Hepatocyte (in vitro differentiated cells): ENCODE results near the gene HS1BP3. TPM values are rescaled to one million over a fixed set of nuclear protein-coding genes. Genes with fewer than 3 reads are reported as not detected.

Source experiments
- DNase-seq: peaks from one replicate; pipeline ENCODE4 v3.0.0-alpha.2; 2016; ENCODE audit warnings: low spot score
- H2AFZ ChIP-seq: fragments of 200-600 bp; sonication (generic); 2 replicates; pipeline ENCODE4 v1.6.0; 2016; ENCODE audit warnings: antibody characterized with exemption, mild to moderate bottlenecking
- H3K27ac ChIP-seq: fragments of 200-600 bp; sonication (generic); 2 replicates; pipeline ENCODE4 v1.5.1; 2016; ENCODE audit warnings: mild to moderate bottlenecking
- H3K27me3 ChIP-seq: fragments of 200-600 bp; sonication (generic); 2 replicates; pipeline ENCODE4 v1.6.1; 2016
- H3K36me3 ChIP-seq: fragments of 200-600 bp; sonication (generic); replicated peaks from 2 replicates; pipeline ENCODE4 v1.5.1; 2016; ENCODE audit warnings: low read depth; ENCODE audit not compliant: insufficient read depth
- H3K4me1 ChIP-seq: fragments of 200-600 bp; sonication (generic); 2 replicates; pipeline ENCODE4 v1.5.1; 2016; ENCODE audit warnings: mild to moderate bottlenecking, moderate library complexity; ENCODE audit not compliant: insufficient read depth
- H3K4me2 ChIP-seq: fragments of 200-600 bp; sonication (generic); 2 replicates; pipeline ENCODE4 v1.6.0; 2016
- H3K4me3 ChIP-seq: fragments of 200-600 bp; sonication (generic); 2 replicates; pipeline ENCODE4 v1.5.1; 2016; ENCODE audit warnings: mild to moderate bottlenecking
- H3K79me2 ChIP-seq: fragments of 200-600 bp; sonication (generic); 2 replicates; pipeline ENCODE4 v1.6.0; 2017; ENCODE audit warnings: mild to moderate bottlenecking
- H3K9me2 ChIP-seq: fragments of 200-600 bp; sonication (generic); replicated peaks from 2 replicates; pipeline ENCODE4 v1.6.0; 2017; ENCODE audit warnings: mild to moderate bottlenecking; ENCODE audit not compliant: insufficient read depth
- H3K9me3 ChIP-seq: fragments of 200-600 bp; sonication (generic); 2 replicates; pipeline ENCODE4 v1.5.1; 2016; ENCODE audit warnings: low read depth, mild to moderate bottlenecking
- H4K20me1 ChIP-seq: fragments of 200-600 bp; sonication (generic); 2 replicates; pipeline ENCODE4 v1.6.0; 2016; ENCODE audit warnings: mild to moderate bottlenecking; ENCODE audit not compliant: insufficient read depth, poor library complexity, severe bottlenecking
- CTCF ChIP-seq: fragments of 200-600 bp; sonication (generic); IDR thresholded peaks from 2 replicates; pipeline ENCODE4 v1.5.1; 2016; ENCODE audit warnings: antibody characterized with exemption, mild to moderate bottlenecking; ENCODE audit not compliant: poor library complexity
- EZH2 ChIP-seq: fragments of 200-600 bp; sonication (generic); IDR thresholded peaks from 2 replicates; pipeline ENCODE4 v1.6.1; 2016; ENCODE audit warnings: antibody characterized with exemption, mild to moderate bottlenecking, borderline replicate concordance
- EZH2phosphoT487 ChIP-seq: fragments of 200-600 bp; sonication (generic); IDR thresholded peaks from one replicate; pipeline ENCODE4 v1.6.1; 2018; ENCODE audit warnings: antibody characterized with exemption, mild to moderate bottlenecking, low read depth, moderate library complexity; ENCODE audit not compliant: unreplicated experiment, severe bottlenecking
- WGBS: methylation state at CpG from one replicate; pipeline ENCODE4 v1.1.6; 2016; ENCODE audit warnings: low lambda C conversion rate; ENCODE audit errors: missing lambda C conversion rate; 5-methylcytosine and 5-hydroxymethylcytosine counted together
- polyA plus RNA-seq: library from polyadenylated mRNA; unstranded; fragments of >200 nt; fragmentation: Nextera tagmentation; extraction: Ambion mirVana; gene quantifications from 2 replicates; pipeline ENCODE4 v1.2.1, GENCODE V29; 2016
- total RNA-seq: library from RNA; depleted of rRNA; stranded (reverse); fragments of >200 nt; gene quantifications from 2 replicates; pipeline ENCODE4 v1.2.3, GENCODE V29; 2014

The HS1BP3 gene
- total and polyA plus RNA-seq, 2 experiments from 2014 or later = 26.8 to 29.6 TPM

- 37% methylated on average over 17 of the region's 17 CpGs for WGBS
- Histone ChIP-seq H3K9me2 (no peaks in the 10 kb centered on the region), H3K4me1 (peaks cover 10% of the 10 kb centered on the region), H3K9me3 (no peaks in the 10 kb centered on the region), H3K4me2 (no peak overlapping the region), H3K36me3 (no peaks in the 10 kb centered on the region), H3K4me3 (no peak overlapping the region), H2AFZ (no peak overlapping the region), H3K79me2 (no peaks in the 10 kb centered on the region), H3K27ac (no peak overlapping the region), H3K27me3 (peaks cover 89% of the 10 kb centered on the region), H4K20me1 (no peaks in the 10 kb centered on the region)
- no peak for DNase-seq
- TF ChIP-seq EZH2phosphoT487 (no peak), EZH2 (no peak), CTCF (no peak)
These were observed 13.7 kb upstream of the HS1BP3 start for GRCh38 chr2:20664431-20665242.

- peaks cover 8% of the 10 kb centered on the region for H3K4me1 ChIP-seq
- H3K9me2 ChIP-seq = no peaks in the 10 kb centered on the region
- 58% methylated on average over 2 of the region's 2 CpGs for WGBS
- no peaks in the 10 kb centered on the region for H3K36me3 ChIP-seq
- H3K4me2 ChIP-seq = no peak overlapping the region
- H3K9me3 ChIP-seq = no peaks in the 10 kb centered on the region
- DNase-seq = no peak
- no peak overlapping the region for H2AFZ ChIP-seq
- H4K20me1 ChIP-seq = no peaks in the 10 kb centered on the region
- no peak overlapping the region for H3K27ac ChIP-seq
- no peaks in the 10 kb centered on the region for H3K79me2 ChIP-seq
- no peak overlapping the region for H3K4me3 ChIP-seq
- no peak for TF ChIP-seq CTCF
- no peak for TF ChIP-seq EZH2
- TF ChIP-seq EZH2phosphoT487 = no peak
- peaks cover 88% of the 10 kb centered on the region for H3K27me3 ChIP-seq
These were observed 13.1 kb upstream of the HS1BP3 start for GRCh38 chr2:20664071-20664390.

- no peak overlapping the region for H3K4me2 ChIP-seq
- no peak overlapping the region for H3K27ac ChIP-seq
- no peaks in the 10 kb centered on the region for H3K9me2 ChIP-seq
- H4K20me1 ChIP-seq = no peaks in the 10 kb centered on the region
- H3K9me3 ChIP-seq = no peaks in the 10 kb centered on the region
- no peak for DNase-seq
- TF ChIP-seq CTCF (no peak), EZH2 (no peak), EZH2phosphoT487 (no peak)
- no peaks in the 10 kb centered on the region for H3K36me3 ChIP-seq
- no peaks in the 10 kb centered on the region for H3K79me2 ChIP-seq
- WGBS = 36% methylated on average over 7 of the region's 7 CpGs
- H3K4me3 ChIP-seq = no peak overlapping the region
- H3K4me1 ChIP-seq = peaks cover 8% of the 10 kb centered on the region
- no peak overlapping the region for H2AFZ ChIP-seq
- H3K27me3 ChIP-seq = peaks cover 84% of the 10 kb centered on the region
These were observed 12.5 kb upstream of the HS1BP3 start for GRCh38 chr2:20663196-20664070.
